Measurements from ENCODE around the gene SIRT2.

DNA sequence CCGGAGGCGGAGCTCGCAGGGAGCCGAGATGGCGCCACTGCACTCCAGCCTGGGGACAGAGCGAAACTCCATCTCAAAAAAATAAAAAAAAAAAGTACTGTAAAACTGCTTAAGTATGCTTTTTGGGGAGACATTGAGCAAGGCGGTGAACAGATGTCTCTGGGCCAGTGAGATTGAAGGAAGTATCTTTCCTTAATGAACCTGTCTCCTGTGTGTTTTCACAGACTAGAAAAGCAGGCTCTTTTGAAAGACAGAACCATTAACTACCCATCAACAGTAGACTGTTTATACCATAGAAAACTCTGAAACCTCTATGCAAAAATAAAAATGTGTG is 66.4 kb downstream of the SIRT2 start:
- TF ChIP-seq GATA3 (IDR thresholded peaks at IDR 0.05; ENCODE audit: low read depth, low read length): no peak
- TF ChIP-seq GATA2 (IDR thresholded peaks at IDR 0.05; ENCODE audit: low read depth, low read length): no peak
